ENCODE measurements around the gene PACS2. TPM values are rescaled to one million over a fixed set of nuclear protein-coding genes. Genes with fewer than 3 reads are reported as not detected.

The PACS2 gene
- total and polyA plus RNA-seq, 2 of the 4 experiments (the other 2 are of a cell fraction) = 15.6 to 32.2 TPM

DNA sequence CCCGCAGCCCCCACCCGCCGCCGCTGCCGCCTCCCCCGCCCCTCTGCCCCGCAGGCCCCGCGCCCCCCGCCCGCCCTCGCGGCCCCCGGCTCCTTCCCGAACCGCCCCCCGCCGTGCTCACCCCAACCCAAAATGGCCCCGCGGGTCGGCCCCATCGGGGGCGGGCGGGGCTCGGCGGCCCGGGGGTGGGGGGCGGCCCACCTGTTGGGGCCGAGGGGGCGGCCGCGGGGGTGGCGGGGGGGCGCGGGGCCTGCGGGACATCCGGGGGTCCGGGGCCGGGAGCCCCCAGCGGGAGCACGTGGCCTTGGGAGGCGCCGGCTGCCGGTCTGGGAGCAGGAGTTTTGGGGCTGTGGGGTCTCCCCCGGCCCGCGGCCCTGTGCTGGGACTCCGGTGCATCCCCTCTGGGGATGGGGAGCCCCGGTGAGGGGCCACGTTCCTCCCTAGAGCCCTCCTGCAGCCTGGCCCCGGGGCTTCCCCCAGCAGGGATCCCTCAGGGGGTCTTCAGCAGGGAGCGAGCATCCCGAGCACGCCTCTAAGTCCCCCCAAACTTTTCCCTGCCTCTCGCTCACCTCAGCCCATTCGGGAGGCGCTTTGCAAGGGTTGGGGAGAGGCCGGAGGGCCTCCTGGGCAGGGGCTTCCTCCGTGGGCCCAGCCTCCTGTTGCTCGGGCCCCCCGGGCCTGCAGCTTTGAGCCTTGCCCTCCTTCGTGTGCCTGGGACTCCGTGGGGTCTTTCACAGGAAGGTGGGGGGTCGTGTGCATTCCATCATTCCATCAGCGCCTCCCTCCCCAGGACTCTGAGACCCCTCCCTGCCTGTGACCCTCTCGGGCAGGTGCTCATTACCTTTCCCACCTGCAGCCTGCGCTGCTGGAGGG, 105.8 kb downstream of the PACS2 start:
- 14% methylated on average over 2 of the region's 67 CpGs; no CpG with 5 or more reads in 1 of the 2 experiments for WGBS, 2 experiments (ENCODE audit: extremely low coverage in 2 of 2, insufficient read length in 1 of 2)
- TF ChIP-seq, protein P1, sequence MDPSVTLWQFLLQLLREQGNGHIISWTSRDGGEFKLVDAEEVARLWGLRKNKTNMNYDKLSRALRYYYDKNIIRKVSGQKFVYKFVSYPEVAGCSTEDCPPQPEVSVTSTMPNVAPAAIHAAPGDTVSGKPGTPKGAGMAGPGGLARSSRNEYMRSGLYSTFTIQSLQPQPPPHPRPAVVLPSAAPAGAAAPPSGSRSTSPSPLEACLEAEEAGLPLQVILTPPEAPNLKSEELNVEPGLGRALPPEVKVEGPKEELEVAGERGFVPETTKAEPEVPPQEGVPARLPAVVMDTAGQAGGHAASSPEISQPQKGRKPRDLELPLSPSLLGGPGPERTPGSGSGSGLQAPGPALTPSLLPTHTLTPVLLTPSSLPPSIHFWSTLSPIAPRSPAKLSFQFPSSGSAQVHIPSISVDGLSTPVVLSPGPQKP (IDR thresholded peaks at IDR 0.05; ENCODE audit: borderline replicate concordance, low read depth, low read length) = no peak
- TF ChIP-seq POLR2A (IDR thresholded peaks at IDR 0.05; ENCODE audit: low read depth, low read length) (no peak), CHD1 (IDR thresholded peaks at IDR 0.05; ENCODE audit: low read depth, low read length) (no peak), BHLHE40 (IDR thresholded peaks at IDR 0.05; ENCODE audit: low read depth, low read length) (no peak), RAD21 (IDR thresholded peaks at IDR 0.05; ENCODE audit: low read length) (no peak), NFE2L2 (IDR thresholded peaks at IDR 0.05; ENCODE audit: low read depth, low read length) (no peak), RFX5 (IDR thresholded peaks at IDR 0.05; ENCODE audit: low read depth, low read length) (no peak), CEBPB (IDR thresholded peaks at IDR 0.05; ENCODE audit: low read depth, low read length) (no peak), SMC3 (IDR thresholded peaks at IDR 0.05; ENCODE audit: low read depth, low read length) (no peak), MXI1 (IDR thresholded peaks at IDR 0.05; ENCODE audit: borderline replicate concordance, low read depth, low read length) (no peak), FOS (IDR thresholded peaks at IDR 0.05; ENCODE audit: low read depth, low read length) (no peak), RCOR1 (IDR thresholded peaks at IDR 0.05; ENCODE audit: insufficient replicate concordance, low read length) (no peak)
- TF ChIP-seq, protein P2, sequence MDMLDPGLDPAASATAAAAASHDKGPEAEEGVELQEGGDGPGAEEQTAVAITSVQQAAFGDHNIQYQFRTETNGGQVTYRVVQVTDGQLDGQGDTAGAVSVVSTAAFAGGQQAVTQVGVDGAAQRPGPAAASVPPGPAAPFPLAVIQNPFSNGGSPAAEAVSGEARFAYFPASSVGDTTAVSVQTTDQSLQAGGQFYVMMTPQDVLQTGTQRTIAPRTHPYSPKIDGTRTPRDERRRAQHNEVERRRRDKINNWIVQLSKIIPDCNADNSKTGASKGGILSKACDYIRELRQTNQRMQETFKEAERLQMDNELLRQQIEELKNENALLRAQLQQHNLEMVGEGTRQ (IDR thresholded peaks at IDR 0.05; ENCODE audit: low read depth, low read length) = no peak
- TF ChIP-seq, protein P3, sequence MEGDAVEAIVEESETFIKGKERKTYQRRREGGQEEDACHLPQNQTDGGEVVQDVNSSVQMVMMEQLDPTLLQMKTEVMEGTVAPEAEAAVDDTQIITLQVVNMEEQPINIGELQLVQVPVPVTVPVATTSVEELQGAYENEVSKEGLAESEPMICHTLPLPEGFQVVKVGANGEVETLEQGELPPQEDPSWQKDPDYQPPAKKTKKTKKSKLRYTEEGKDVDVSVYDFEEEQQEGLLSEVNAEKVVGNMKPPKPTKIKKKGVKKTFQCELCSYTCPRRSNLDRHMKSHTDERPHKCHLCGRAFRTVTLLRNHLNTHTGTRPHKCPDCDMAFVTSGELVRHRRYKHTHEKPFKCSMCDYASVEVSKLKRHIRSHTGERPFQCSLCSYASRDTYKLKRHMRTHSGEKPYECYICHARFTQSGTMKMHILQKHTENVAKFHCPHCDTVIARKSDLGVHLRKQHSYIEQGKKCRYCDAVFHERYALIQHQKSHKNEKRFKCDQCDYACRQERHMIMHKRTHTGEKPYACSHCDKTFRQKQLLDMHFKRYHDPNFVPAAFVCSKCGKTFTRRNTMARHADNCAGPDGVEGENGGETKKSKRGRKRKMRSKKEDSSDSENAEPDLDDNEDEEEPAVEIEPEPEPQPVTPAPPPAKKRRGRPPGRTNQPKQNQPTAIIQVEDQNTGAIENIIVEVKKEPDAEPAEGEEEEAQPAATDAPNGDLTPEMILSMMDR (conservative IDR thresholded peaks at IDR 0.05; ENCODE audit: low read depth, low read length) = no peak

More for the DNA sequence above, 105.8 kb downstream of the PACS2 start:
- no peak overlapping the region for H2BK15ac ChIP-seq (ENCODE audit: low read depth, low read length)
- ChIA-PET POLR2A (ENCODE audit: unreplicated experiment) (no interaction called here), CTCF (no interaction called here)
- peaks cover 7% of the 10 kb centered on the region; the same call in 1 of the 2 replicates for H3K36me3 ChIP-seq (ENCODE audit: control insufficient read depth, insufficient read depth, low read length)
- no peak overlapping the region for H4K5ac ChIP-seq (ENCODE audit: low read depth, low read length)
- peak overlapping the region; percentile 35 for H2AK5ac ChIP-seq (ENCODE audit: low read depth, low read length)
- H3K56ac ChIP-seq (ENCODE audit: extremely low read depth, insufficient read depth, low read length) = peak overlapping the region; percentile 10; the same call in 1 of the 2 replicates
- dilution Hi-C loops (cut with HindIII; ENCODE audit: low sequenced_read_pairs, unreplicated experiment) = no loop called here
- peak overlapping the region; percentile 20 for H3K4ac ChIP-seq (ENCODE audit: low read depth, low read length)
- H3K79me1 ChIP-seq (ENCODE audit: low read depth in 1 of 2, low read length in 2 of 2) = peaks cover 4 to 44% of the 10 kb centered on the region in 2 experiments; a peak in 3 of 4 replicates
- H3K4me3 ChIP-seq (ENCODE audit: insufficient read depth, low read depth, low read length) = peak overlapping the region; percentile 87
- in situ Hi-C loops (cut with MboI; ENCODE audit: low sequenced_read_pairs) = no loop called here
- peak overlapping the region; percentile 99 for H3K4me2 ChIP-seq (ENCODE audit: low read depth, low read length)
- peak overlapping the region; percentile 58 for H3K27ac ChIP-seq (ENCODE audit: insufficient read depth, low read length)
- no peak overlapping the region for H2BK20ac ChIP-seq (ENCODE audit: low read depth, low read length)
- H3K4me1 ChIP-seq (ENCODE audit: control insufficient read depth, insufficient read depth, low read length) = peaks cover 18% of the 10 kb centered on the region
- H3K9me1 ChIP-seq (ENCODE audit: insufficient read depth, low read length) = peaks cover 10% of the 10 kb centered on the region; the same call in 1 of the 2 replicates
- ATAC-seq (ENCODE audit: low read depth) (peak; percentile 10), DNase-seq (no peak)
- peak overlapping the region; percentile 79 for H3K9ac ChIP-seq (ENCODE audit: low read depth, low read length)
- H4K20me1 ChIP-seq (ENCODE audit: insufficient read depth, low read length) = peaks cover 31% of the 10 kb centered on the region
- peak overlapping the region; percentile 37 for H4K91ac ChIP-seq (ENCODE audit: insufficient read depth, low read depth, low read length)
- H2AFZ ChIP-seq (replicated peaks; ENCODE audit: low read length, poor library complexity) = peak overlapping the region; percentile 63
- H3K27me3 ChIP-seq (ENCODE audit: control insufficient read depth, insufficient read depth, low read length) = no peaks in the 10 kb centered on the region
- H3K14ac ChIP-seq (replicated peaks; ENCODE audit: low read depth, low read length) = peak overlapping the region; percentile 82
- no peak overlapping the region for H2BK120ac ChIP-seq (ENCODE audit: low read depth, low read length)
- H3K18ac ChIP-seq (ENCODE audit: low read depth, low read length) = no peak overlapping the region
- no peaks in the 10 kb centered on the region for H3K9me3 ChIP-seq (ENCODE audit: control insufficient read depth, insufficient read depth, low read length)
- peak overlapping the region; percentile 17 for H3K23ac ChIP-seq (ENCODE audit: low read depth, low read length)
- peak overlapping the region; percentile 99 for H2AK9ac ChIP-seq (replicated peaks; ENCODE audit: low read depth, low read length, poor library complexity)
- BruUV-seq (replicated peaks) = no TSS peak
- intact Hi-C loops (cut with micrococcal nuclease) = no loop called here
- no peak overlapping the region for H2BK5ac ChIP-seq (ENCODE audit: low read depth, low read length, poor library complexity, severe bottlenecking)
- peak overlapping the region; percentile 4 to 21; a peak in 1 of 4 replicates for H4K8ac ChIP-seq (ENCODE audit: low read depth in 2 of 2, low read length in 2 of 2)

All from IMR-90 (cell line).